ENCODE results near the gene LIPC. TPM values are rescaled to one million over a fixed set of nuclear protein-coding genes. Genes with fewer than 3 reads are reported as not detected.

LIPC gene
- total and polyA plus RNA-seq, 9 of the 15 experiments (the other 6 are each of a cell fraction or from before 2014, with no cell fraction given): 0.07 to 0.41 (median 0.11) TPM; not detected in 2

- no TSS peak for BruUV-seq (replicated peaks)
- no peaks in the 10 kb centered on the region for H3K79me2 ChIP-seq (ENCODE audit: control insufficient read depth, insufficient read depth, low read length)
- H3K9me1 ChIP-seq (ENCODE audit: control insufficient read depth, insufficient read depth, low read length): no peaks in the 10 kb centered on the region
- H3K4me3 ChIP-seq: no peak overlapping the region
- H3K27ac ChIP-seq (ENCODE audit: extremely low read depth, low read depth, low read length): no peak overlapping the region
- in situ Hi-C loops (cut with MboI): no loop called here
- no peaks in the 10 kb centered on the region for H3K9me3 ChIP-seq (replicated peaks; ENCODE audit: control insufficient read depth, insufficient read depth, low read depth, low read length)
- ChIA-PET POLR2A (interaction anchor here (0.7 kb wide), 1 partner anchor 27 kb away, joined by 3 read pairs; no protein-coding TSS in a partner anchor), CTCF (ENCODE audit: low intra/inter-chr PET ratio) (no interaction called here)
- H3K4me2 ChIP-seq (ENCODE audit: insufficient read depth, low read length): no peak overlapping the region
- no peaks in the 10 kb centered on the region; a peak in 1 of 5 replicates for H3K27me3 ChIP-seq (ENCODE audit: control insufficient read depth in 2 of 2, insufficient read depth in 2 of 2, low read length in 2 of 2)
- H3K9ac ChIP-seq (ENCODE audit: insufficient read depth in 1 of 2, low read depth in 2 of 2, low read length in 2 of 2): no peak overlapping the region
- ATAC-seq (no peak), FAIRE-seq (no peak), DNase-seq (ENCODE audit: extremely low read depth in 1 of 4, low spot score in 3 of 4) (no peak)
- H3K36me3 ChIP-seq (ENCODE audit: control insufficient read depth, insufficient read depth, low read length): no peaks in the 10 kb centered on the region
- no peaks in the 10 kb centered on the region for H4K20me1 ChIP-seq (replicated peaks; ENCODE audit: control insufficient read depth, insufficient read depth, low read length)
- intact Hi-C loops (cut with micrococcal nuclease): no loop called here
- peaks cover 0 to 7% of the 10 kb centered on the region in 2 experiments; a peak in 2 of 5 replicates for H3K4me1 ChIP-seq (replicated peaks in 1 of 2; ENCODE audit: control insufficient read depth in 2 of 2, insufficient read depth in 2 of 2, low read length in 2 of 2)
- WGBS (ENCODE audit: insufficient coverage, low coverage, missing lambda C conversion rate): 71% methylated on average over 1 of the region's 1 CpG
- H2AFZ ChIP-seq (ENCODE audit: low read depth, low read length): no peak overlapping the region
- TF ChIP-seq PRPF4 (IDR thresholded peaks at IDR 0.05; ENCODE audit: insufficient read depth, low read depth, low read length, poor library complexity, severe bottlenecking): no peak
- TF ChIP-seq JUND (IDR thresholded peaks at IDR 0.05; ENCODE audit: borderline replicate concordance, low read depth, low read length): no peak
- no peak for TF ChIP-seq JUND (tag; IDR thresholded peaks at IDR 0.05; ENCODE audit: borderline replicate concordance, low read depth, low read length)
- no peak for TF ChIP-seq USF1 (CRISPR knock-in tag; IDR thresholded peaks at IDR 0.05)
- no peak for TF ChIP-seq AFF1 (IDR thresholded peaks at IDR 0.05; ENCODE audit: low read depth in 1 of 2, partially characterized antibody in 2 of 2)
- no peak for TF ChIP-seq HINFP (tag; conservative IDR thresholded peaks at IDR 0.05; ENCODE audit: low read depth)
- no peak for TF ChIP-seq FOXO4 (CRISPR knock-in tag; IDR thresholded peaks at IDR 0.05)
- TF ChIP-seq CLOCK (CRISPR knock-in tag; IDR thresholded peaks at IDR 0.05; ENCODE audit: borderline replicate concordance): no peak
- no peak for TF ChIP-seq ZNF408 (CRISPR knock-in tag; IDR thresholded peaks at IDR 0.05; ENCODE audit: low read depth)
These were observed 77.8 kb downstream of the LIPC start for GRCh38 chr15:58509556-58509955.
